ENCODE results near the gene S100A3.

GRCh38 chr1:153588482-153588881 is 39.4 kb upstream of the S100A3 start:
- TF ChIP-seq CTCF (IDR thresholded peaks at IDR 0.05) (no peak), POLR2A (IDR thresholded peaks at IDR 0.05) (no peak)

Measured in gastroesophageal sphincter (tissue), 3 donors.